ENCODE results near the gene GDI1.

Gene GDI1

DNA sequence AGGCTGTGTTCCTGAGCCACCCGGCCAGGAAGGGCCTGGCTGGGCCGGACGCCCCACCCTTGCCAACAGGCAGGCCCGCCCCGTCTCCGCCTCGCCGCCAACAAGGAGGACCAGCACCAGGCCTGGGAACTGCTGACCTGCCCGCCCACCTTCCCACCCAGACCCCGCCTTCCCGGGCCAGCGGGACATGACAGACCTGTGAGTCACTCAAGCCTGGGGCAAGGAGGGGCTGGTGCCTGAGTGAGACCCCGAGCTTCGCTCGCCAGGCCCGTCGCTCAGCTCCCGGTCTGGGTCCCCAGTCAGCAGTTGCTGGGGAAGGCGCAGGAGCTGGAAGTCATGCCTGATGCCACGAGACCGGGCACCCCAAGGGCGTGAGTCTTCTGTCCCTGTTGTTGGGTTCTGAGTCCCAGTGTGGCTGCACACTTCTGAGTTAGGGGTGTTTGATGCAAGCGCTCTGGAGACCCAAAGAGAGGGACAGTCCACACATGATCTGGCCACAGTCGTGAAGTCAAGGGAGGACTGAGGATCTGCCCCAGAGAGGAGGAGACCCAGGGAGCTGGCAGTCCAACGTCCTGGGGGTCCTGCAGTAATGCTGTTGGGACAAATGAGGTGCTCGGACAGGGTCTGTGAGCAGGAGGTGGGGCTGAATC, 27.6 kb upstream of the GDI1 start, which contains the start of gene DNASE1L1:
Gene DNASE1L1, minus strand, starts transcription at position 33 of the 650 bp plus-strand sequence. CDS start 3,686 bp downstream, outside the sequence.
- DNase-seq (ENCODE audit: low spot score), result peak; percentile 86

DNA sequence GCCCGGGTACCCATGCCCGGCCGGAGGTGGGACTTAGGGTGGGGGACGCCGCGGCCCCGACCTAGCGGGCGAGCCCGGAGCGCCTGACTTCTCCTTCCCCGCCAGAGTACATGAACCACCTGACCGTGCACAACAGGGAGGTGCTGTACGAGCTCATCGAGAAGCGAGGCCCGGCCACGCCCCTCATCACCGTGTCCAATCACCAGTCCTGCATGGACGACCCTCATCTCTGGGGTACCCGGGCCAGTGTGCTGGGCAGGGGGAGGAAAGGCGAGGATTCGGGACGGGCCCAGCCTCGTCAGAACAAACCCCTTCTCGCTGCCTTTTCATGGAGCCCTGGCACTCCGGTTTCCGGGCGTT, 25.0 kb upstream of the GDI1 start:
- peak; percentile 68 for DNase-seq (ENCODE audit: low spot score)

GRCh38 chrX:154412468-154412867, 24.5 kb upstream of the GDI1 start:
- DNase-seq (ENCODE audit: low spot score), result no peak

GRCh38 chrX:154413142-154413541, 23.8 kb upstream of the GDI1 start:
- DNase-seq (ENCODE audit: low spot score), result no peak

- DNase-seq (ENCODE audit: low spot score), result no peak
Measured at GRCh38 chrX:154417157-154417556, 19.8 kb upstream of the GDI1 start.

GRCh38 chrX:154419189-154419588, 17.8 kb upstream of the GDI1 start:
- no peak for DNase-seq (ENCODE audit: low spot score)

- no peak for DNase-seq (ENCODE audit: low spot score)
Measured at GRCh38 chrX:154419688-154420401, 17.1 kb upstream of the GDI1 start.

- no peak for DNase-seq (ENCODE audit: low spot score)
Measured at GRCh38 chrX:154420402-154420756, 16.6 kb upstream of the GDI1 start.

GRCh38 chrX:154426916-154427770, 9.8 kb upstream of the GDI1 start:
- no peak for DNase-seq (ENCODE audit: low spot score)

- peak; percentile 91 for DNase-seq (ENCODE audit: low spot score)
Measured at GRCh38 chrX:154428176-154429171, 8.5 kb upstream of the GDI1 start, which contains the start of gene ATP6AP1. Gene ATP6AP1, plus strand, starts transcription at chrX:154428677. Its CDS starts 16 bp downstream, at chrX:154428693.

- no peak for DNase-seq (ENCODE audit: low spot score)
Measured at GRCh38 chrX:154429711-154430110, 7.2 kb upstream of the GDI1 start.

DNA sequence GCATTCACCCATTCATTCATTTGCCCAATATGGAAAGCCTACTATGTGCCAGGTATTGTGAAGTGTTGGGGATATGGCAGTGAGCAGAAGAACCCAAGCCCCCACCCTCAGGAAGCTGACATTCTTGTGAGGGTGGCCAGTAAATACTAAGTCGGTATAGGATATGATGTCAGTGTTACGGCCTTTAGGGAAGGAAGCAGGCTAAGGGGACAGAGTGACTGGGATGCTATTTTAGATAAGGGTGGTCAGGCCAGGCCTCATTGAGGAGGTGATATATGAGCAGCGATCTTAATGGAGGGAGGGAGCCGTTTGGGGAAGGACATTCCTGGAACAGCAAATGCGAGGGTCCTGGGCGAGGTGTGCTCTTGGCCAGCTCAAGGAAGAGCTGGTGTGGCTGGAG, 6.5 kb upstream of the GDI1 start:
- DNase-seq (ENCODE audit: low spot score), result no peak

GRCh38 chrX:154430916-154431315, 6.0 kb upstream of the GDI1 start:
- no peak for DNase-seq (ENCODE audit: low spot score)

DNA sequence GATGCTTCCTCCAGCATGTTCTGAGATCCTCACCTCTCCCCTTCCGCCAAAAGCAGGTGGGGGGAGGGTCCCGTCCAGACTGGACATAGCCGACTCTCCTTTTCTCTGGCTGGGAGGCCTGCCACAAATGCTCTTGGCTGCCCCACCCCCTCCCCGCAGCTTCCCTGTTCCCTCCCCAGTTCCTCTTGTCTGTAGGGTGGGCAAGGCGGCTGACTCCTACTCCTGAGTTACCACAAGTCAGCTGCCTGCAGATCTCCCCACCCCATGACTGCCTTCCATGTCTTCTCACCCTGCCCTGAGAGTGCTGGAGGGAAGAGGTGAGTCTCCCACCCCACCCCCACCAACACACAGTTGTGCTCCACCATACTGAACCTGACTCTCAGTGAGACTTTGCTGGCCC, 5.6 kb upstream of the GDI1 start:
- no peak for DNase-seq (ENCODE audit: low spot score)

DNA sequence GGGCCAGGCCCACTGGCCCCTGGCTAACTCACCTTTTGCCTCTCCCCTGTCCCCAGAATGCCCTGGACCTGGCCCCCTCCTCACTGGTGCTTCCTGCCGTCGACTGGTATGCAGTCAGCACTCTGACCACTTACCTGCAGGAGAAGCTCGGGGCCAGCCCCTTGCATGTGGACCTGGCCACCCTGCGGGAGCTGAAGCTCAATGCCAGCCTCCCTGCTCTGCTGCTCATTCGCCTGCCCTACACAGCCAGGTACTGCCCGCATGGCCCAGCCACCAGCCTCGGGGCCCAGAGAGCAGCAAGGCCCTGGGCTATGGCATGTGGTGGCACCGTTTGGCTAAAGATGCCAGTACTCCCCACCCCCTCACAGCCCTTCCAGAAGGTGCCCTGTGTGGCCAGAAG, 4.7 kb upstream of the GDI1 start:
- DNase-seq (ENCODE audit: low spot score), result no peak

DNA sequence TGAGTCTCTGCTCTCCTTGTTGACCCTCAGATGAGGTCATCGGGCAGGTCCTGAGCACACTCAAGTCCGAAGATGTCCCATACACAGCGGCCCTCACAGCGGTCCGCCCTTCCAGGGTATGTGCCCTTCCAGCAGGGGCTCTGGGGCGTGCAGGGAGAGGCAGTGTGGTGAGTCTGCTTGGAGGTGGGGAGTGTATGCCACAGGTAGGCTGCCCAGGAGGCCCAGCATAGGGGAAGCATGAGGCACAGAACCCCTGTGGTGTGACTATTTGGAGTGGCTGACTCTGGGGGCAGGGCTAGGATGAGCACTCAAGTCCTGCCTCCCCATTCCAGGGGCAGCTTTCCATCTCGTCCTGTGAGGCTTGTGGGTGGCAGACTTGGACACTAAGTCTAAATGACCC, 3.3 kb upstream of the GDI1 start:
- no peak for DNase-seq (ENCODE audit: low spot score)

GRCh38 chrX:154434394-154435168, 2.4 kb upstream of the GDI1 start:
- no peak for DNase-seq (ENCODE audit: low spot score)

GRCh38 chrX:154435171-154435733, 1.7 kb upstream of the GDI1 start:
- DNase-seq (ENCODE audit: low spot score), result no peak

DNA sequence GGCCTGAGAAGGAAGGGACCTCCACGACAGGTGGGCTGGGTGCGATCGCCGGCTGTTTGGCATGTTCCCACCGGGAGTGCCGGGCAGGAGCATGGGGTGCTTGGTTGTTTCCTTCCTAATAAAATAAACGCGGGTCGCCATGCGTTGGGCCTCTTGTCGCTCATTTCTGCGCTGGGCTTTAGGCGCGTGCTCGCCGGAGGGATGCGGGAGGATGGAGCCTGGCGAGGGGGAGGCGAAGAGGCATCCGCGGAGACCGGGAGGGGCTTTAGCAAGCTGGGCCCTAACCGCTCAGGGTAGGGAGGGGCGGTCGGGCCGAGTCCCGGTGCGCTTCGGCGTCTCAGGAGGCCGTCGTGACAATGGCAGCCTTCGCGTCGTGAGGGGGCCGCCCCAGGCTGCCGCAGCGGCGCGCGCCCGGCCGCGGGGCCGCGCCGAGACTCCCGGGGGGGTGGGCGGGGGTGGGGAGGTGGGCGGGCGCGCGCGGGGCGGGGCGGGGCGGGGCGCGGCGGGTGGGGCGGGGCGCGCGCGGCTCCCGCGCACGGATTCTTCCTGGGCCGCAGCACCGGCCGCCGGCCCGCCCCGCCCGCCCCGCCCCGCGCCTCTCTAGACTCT, 476 bp upstream of the GDI1 start:
- peak; percentile 64 for DNase-seq (ENCODE audit: low spot score)

All from ecto neural progenitor cell (in vitro differentiated cells).